IMR-90 (cell line): ENCODE measurements around the gene MARCHF2.

ENCODE experiments used
- CEBPB ChIP-seq: IDR thresholded peaks from 2 replicates; pipeline ENCODE4 v1.6.1; 2012; ENCODE audit warnings: low read depth, low read length, improper control_type of control experiment
- CTCF ChIP-seq: conservative IDR thresholded peaks from 2 replicates; pipeline ENCODE4 v1.5.1; 2012; ENCODE audit warnings: mild to moderate bottlenecking, low read depth, low read length, improper control_type of control experiment
- FOS ChIP-seq: fragments of 150-350 bp; IDR thresholded peaks from 2 replicates; pipeline ENCODE4 v1.6.1; 2016; ENCODE audit warnings: low read depth, low read length
- MAFK ChIP-seq: IDR thresholded peaks from 2 replicates; pipeline ENCODE4 v1.6.1; 2012; ENCODE audit warnings: low read depth, low read length, improper control_type of control experiment
- MAZ ChIP-seq: IDR thresholded peaks from 2 replicates; pipeline ENCODE4 v1.6.1; 2012; ENCODE audit warnings: low read depth, mild to moderate bottlenecking, low read length, improper control_type of control experiment, moderate library complexity, borderline replicate concordance
- MXI1 ChIP-seq: IDR thresholded peaks from 2 replicates; pipeline ENCODE4 v1.6.1; 2012; ENCODE audit warnings: low read depth, mild to moderate bottlenecking, low read length, moderate library complexity, borderline replicate concordance
- POLR2A ChIP-seq: IDR thresholded peaks from 2 replicates; pipeline ENCODE4 v1.6.1; 2012; ENCODE audit warnings: mild to moderate bottlenecking, low read depth, low read length
- RAD21 ChIP-seq: IDR thresholded peaks from 2 replicates; pipeline ENCODE4 v1.6.1; 2012; ENCODE audit warnings: low read length, improper control_type of control experiment
- RCOR1 ChIP-seq: IDR thresholded peaks from 2 replicates; pipeline ENCODE4 v1.6.1; 2012; ENCODE audit warnings: mild to moderate bottlenecking, low read length, improper control_type of control experiment; ENCODE audit not compliant: insufficient replicate concordance
- SMC3 ChIP-seq: fragments of 150-350 bp; IDR thresholded peaks from 2 replicates; pipeline ENCODE4 v1.6.1; 2016; ENCODE audit warnings: low read depth, mild to moderate bottlenecking, antibody characterized with exemption, low read length, moderate library complexity
- TF ChIP-seq, protein P1 (sequence below): fragments of 150-350 bp; IDR thresholded peaks from 2 replicates; pipeline ENCODE4 v1.6.1; 2017; ENCODE audit warnings: mild to moderate bottlenecking, antibody characterized with exemption, low read length, low read depth

DNA sequence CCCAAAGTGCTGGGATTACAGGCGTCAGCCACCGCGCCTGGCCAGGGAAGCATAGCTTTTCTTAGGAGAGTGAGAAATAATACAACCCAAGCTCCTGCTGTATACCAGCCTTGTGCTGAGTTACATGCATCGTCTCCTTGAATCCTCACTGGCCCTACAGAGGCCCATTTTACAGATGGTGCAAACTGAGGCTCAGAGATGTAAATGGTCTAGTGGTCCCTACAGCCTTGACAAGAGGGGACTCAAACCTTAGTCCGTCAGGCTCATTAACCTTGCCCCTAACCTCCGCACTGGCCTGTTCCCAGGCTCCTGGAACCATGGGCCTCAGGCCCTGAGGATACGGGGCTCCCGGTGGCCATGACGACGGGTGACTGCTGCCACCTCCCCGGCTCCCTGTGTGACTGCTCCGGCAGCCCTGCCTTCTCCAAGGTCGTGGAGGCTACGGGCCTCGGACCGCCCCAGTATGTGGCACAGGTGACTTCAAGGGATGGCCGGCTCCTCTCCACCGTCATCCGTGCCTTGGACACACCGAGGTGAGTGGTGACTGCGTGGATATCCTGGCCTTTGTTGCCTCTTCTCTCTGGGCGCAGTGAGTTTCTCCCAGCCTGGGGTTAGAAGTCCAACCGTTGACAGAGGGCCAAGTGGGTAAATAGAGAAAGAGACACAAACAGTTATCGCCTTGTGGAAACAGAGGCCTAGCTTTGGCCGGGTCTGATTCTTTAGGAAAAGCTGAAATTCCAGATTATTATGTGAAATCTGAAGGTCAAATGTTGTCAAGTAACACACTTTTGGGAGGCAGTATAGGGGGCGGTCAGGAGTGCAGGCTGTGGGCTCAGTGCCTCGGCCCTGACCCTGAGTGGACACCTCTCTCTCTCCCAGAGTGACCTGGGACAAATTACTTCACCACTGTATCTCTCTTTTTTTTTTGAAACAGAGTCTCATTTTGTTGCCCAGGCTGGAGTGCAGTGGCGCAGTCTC is 8.7 kb downstream of the MARCHF2 start:
- TF ChIP-seq POLR2A (no peak), CTCF (no peak), MAZ (no peak), FOS (no peak), SMC3 (no peak), RCOR1 (no peak), MXI1 (no peak), MAFK (no peak), CEBPB (no peak), RAD21 (no peak)
- TF ChIP-seq, protein P1, sequence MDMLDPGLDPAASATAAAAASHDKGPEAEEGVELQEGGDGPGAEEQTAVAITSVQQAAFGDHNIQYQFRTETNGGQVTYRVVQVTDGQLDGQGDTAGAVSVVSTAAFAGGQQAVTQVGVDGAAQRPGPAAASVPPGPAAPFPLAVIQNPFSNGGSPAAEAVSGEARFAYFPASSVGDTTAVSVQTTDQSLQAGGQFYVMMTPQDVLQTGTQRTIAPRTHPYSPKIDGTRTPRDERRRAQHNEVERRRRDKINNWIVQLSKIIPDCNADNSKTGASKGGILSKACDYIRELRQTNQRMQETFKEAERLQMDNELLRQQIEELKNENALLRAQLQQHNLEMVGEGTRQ = no peak
